Heart right ventricle (tissue), 16 donors: Measurements from ENCODE around the gene XIRP2. TPM values are rescaled to one million over a fixed set of nuclear protein-coding genes. Genes with fewer than 3 reads are reported as not detected.

Experiments
- ATAC-seq, 8 donors: fragments of 200-7000 bp; cut with Tn5 transposase; one replicate each; pipeline ENCODE4 v1.9.1; 2020; ENCODE audit warnings: mild to moderate bottlenecking in 8 of 8, moderate library complexity in 8 of 8, moderate number of reproducible peaks in 1 of 8
- DNase-seq, 2 donors: peaks; one replicate each; pipeline ENCODE4 v3.0.0-alpha.2; 2020
- H3K27ac ChIP-seq, 10 donors: fragments of 200-600 bp; sonication (generic) in 2 of 10; one replicate each; pipeline versions ENCODE4 v1.5.0 to v1.8.0; 2020 to 2022; ENCODE audit warnings: mild to moderate bottlenecking in 3 of 10
- H3K27me3 ChIP-seq, 7 donors: fragments of 200-600 bp; one replicate each; pipeline ENCODE4 v1.8.0; 2021 to 2022; ENCODE audit warnings: mild to moderate bottlenecking in 2 of 7
- H3K36me3 ChIP-seq, 9 donors: fragments of 200-600 bp; sonication (generic) in 1 of 9; one replicate each; pipeline versions ENCODE4 v1.5.0 to v1.8.0; 2020 to 2022; ENCODE audit warnings: mild to moderate bottlenecking in 2 of 9
- H3K4me1 ChIP-seq, 9 donors: fragments of 200-600 bp; sonication (generic) in 1 of 9; one replicate each; pipeline versions ENCODE4 v1.5.0 to v1.8.0; 2020 to 2022; ENCODE audit warnings: mild to moderate bottlenecking in 4 of 9
- H3K4me3 ChIP-seq, 10 donors: fragments of 200-600 bp; sonication (generic) in 2 of 10; one replicate each; pipeline versions ENCODE4 v1.5.0 to v1.8.0; 2020 to 2022; ENCODE audit warnings: mild to moderate bottlenecking in 7 of 10, moderate library complexity in 2 of 10
- H3K9me3 ChIP-seq, 11 donors: fragments of 200-600 bp in 10 of 11; sonication (generic) in 2 of 11; one replicate each; pipeline versions ENCODE4 v1.5.0 to v1.8.0; 2013 to 2022; ENCODE audit warnings: mild to moderate bottlenecking in 2 of 11, control low read depth in 1 of 11, moderate library complexity in 1 of 11
- CTCF ChIP-seq, 9 donors: fragments of 200-600 bp; sonication (generic) in 2 of 9; IDR thresholded peaks; one replicate each; pipeline versions ENCODE4 v1.5.0 to v1.8.0; 2021 to 2022; ENCODE audit warnings: antibody characterized with exemption in 9 of 9, mild to moderate bottlenecking in 5 of 9, moderate library complexity in 1 of 9
- WGBS, 2 donors: extraction: QIAGEN DNeasy Blood & Tissue Kit; methylation state at CpG; one replicate each; pipeline ENCODE4 v1.1.7; 2013; ENCODE audit warnings: inconsistent platforms in 1 of 2; 5-methylcytosine and 5-hydroxymethylcytosine counted together
- intact Hi-C, 10 donors: fragments of 100-400 bp; cut with DNase I; formaldehyde crosslinking; loops; one replicate each; pipeline versions ENCODE4 v1.11.1 to v1.14.2; 2022
- polyA plus RNA-seq, 2 donors: library from polyadenylated mRNA; stranded (reverse); fragments of 200-250 nt; gene quantifications; one replicate each; pipeline ENCODE4 v1.2.3, GENCODE V29; 2013
- total RNA-seq, 10 donors: library from RNA; stranded (reverse); fragmentation: NEBNext Ultra II Directional in 3 of 10; extraction: Animal tissue kit (Norgen Biotek cat#: 25700) in 3 of 10; gene quantifications; one replicate each; pipeline versions ENCODE4 v1.2.1 to v1.2.4, GENCODE V29; 2021 to 2023
- donor health status: Arrhythmogenic right ventricular cardiomyopathy.
- donor health status: ischemic (EF 13 %, LVEDD 7.1; RV severe dilation, severe dysfunction).
- donor health status: healthy with polysubstance abuse.
- donor health status: DM: no; HTN: yes; CAD: no.
- donor health status: DM: no; HTN: no; CAD: no.
- donor health status: ischemic (EF 25% LVEDD 6.9; RV normal size, moderate dysfunction).
- donor health status: ischemic (EF 25% LVEDD 5.7; RV mildly dilated, moderate dysfunction).
- donor health status: healthy.
- donor health status: DM: yes; HTN: yes; CAD: no.
- donor health status: Ischemic cardiomyopathy.
- donor health status: ischemic (EF 35%, LVEDD 5.7; RV mildly dilated, moderate dysfunction).
- donor health status: nonischemic (EF 11% LVEDD 7.7; RV severe dilation, severe dysfunction).
- donor health status: DM: yes; HTN: yes; CAD: no.
- donor health status: PGD.
- donor health status: ischemic (EF 29% LVEDD 5.4; RV normal size, mild dysfunction).
- donor health status: nonischemic (EF 23%, LVEDD 6.1; RV moderate dilation, normal function).

XIRP2 gene
- total and polyA plus RNA-seq, 12 donors: 145 to 1,255 (median 577) TPM

GRCh38 chr2:167237478-167237877 lies 349.2 kb downstream of the XIRP2 start:
- H3K36me3 ChIP-seq: peaks cover 0 to 25% (median 0%) of the 10 kb centered on the region in 9 donors
- no peaks in the 10 kb centered on the region for H3K4me1 ChIP-seq
- no peak overlapping the region for H3K4me3 ChIP-seq
- intact Hi-C loops: no loop called here
- no peaks in the 10 kb centered on the region for H3K9me3 ChIP-seq
- DNase-seq (no peak), ATAC-seq (no peak)
- no peaks in the 10 kb centered on the region for H3K27me3 ChIP-seq
- 86 to 90% methylated on average over 4 of the region's 4 CpGs for WGBS, 2 donors
- no peak for TF ChIP-seq CTCF (IDR thresholded peaks at IDR 0.05)
- H3K27ac ChIP-seq: no peak overlapping the region

DNA sequence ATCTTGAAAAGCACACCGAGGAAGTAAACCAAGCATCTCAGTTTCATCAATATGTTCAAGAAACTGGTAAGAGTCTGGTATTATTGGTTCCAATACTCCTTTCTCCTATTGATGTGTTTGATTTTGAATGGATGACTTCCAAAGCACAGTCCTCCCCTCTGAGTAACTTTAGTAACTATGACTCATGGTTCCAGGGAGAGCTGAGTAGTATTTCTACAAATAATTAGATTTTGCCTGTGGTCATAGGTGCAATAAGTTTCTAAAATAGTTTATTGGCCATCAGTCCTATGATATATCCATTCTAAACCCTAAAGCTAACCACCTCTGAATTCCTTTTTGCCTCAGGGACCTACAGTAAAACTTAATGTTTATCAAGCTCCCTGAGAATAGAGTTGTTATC lies 352.4 kb downstream of the XIRP2 start:
- intact Hi-C loops: no loop called here
- WGBS, 2 donors: 92 to 95% methylated on average over 1 of the region's 1 CpG
- no peaks in the 10 kb centered on the region for H3K9me3 ChIP-seq
- no peaks in the 10 kb centered on the region for H3K4me1 ChIP-seq
- no peak overlapping the region for H3K27ac ChIP-seq
- ATAC-seq (no peak), DNase-seq (no peak)
- H3K4me3 ChIP-seq: no peak overlapping the region
- H3K36me3 ChIP-seq: peaks cover 0 to 55% (median 0%) of the 10 kb centered on the region in 9 donors
- no peak for TF ChIP-seq CTCF (IDR thresholded peaks at IDR 0.05)
- no peaks in the 10 kb centered on the region for H3K27me3 ChIP-seq

- WGBS, 2 donors: 35 to 44% methylated on average over 4 of the region's 4 CpGs
- TF ChIP-seq CTCF (IDR thresholded peaks at IDR 0.05): no peak
- H3K36me3 ChIP-seq: peaks cover 0 to 88% (median 0%) of the 10 kb centered on the region in 9 donors
Measured at GRCh38 chr2:167249197-167249596, 360.9 kb downstream of the XIRP2 start.

DNA sequence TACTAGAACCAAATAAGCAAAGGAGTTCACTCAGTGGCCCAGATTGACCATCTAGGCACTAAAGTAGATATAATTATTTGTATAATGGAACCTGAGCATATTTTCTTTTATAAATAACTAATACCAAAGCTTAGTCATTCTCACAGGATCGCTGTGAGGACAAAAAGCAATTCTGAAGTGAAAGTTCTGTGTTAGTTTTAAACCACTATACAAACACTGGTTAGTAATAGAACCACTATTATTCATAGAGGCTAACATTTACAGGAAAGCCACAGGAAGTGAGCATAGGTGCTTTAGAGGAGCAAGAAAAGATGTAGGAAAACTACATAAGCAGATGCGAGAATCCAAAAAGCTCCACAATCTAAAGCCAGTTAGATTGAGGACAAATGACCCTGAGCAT lies 364.7 kb downstream of the XIRP2 start:
- intact Hi-C loops: loop anchor here in 1 of 10 donors (5.0 kb wide), 1 partner anchor 869 kb away; no protein-coding TSS in a partner anchor
- no peak for TF ChIP-seq CTCF (IDR thresholded peaks at IDR 0.05)
- Histone ChIP-seq H3K36me3 (peaks cover 0 to 77% (median 0%) of the 10 kb centered on the region in 9 donors), H3K27ac (no peak overlapping the region), H3K4me3 (no peak overlapping the region), H3K9me3 (no peaks in the 10 kb centered on the region), H3K4me1 (no peaks in the 10 kb centered on the region), H3K27me3 (no peaks in the 10 kb centered on the region)
- 76 to 88% methylated on average over 2 of the region's 2 CpGs for WGBS, 2 donors
- DNase-seq (no peak), ATAC-seq (no peak)

More at GRCh38 chr2:167249197-167249596, 360.9 kb downstream of the XIRP2 start:
- Histone ChIP-seq H3K27me3 (no peaks in the 10 kb centered on the region), H3K27ac (no peak overlapping the region), H3K9me3 (no peaks in the 10 kb centered on the region), H3K4me1 (no peaks in the 10 kb centered on the region), H3K4me3 (no peak overlapping the region)
- intact Hi-C loops: no loop called here
- ATAC-seq (no peak), DNase-seq (no peak)
